GM21576 (cell line): ENCODE results near the gene CDK5R1.
"Not testable (repeated sequence)": the region's sequence is repeated elsewhere in the genome, so short reads cannot be mapped to it uniquely, and the experiment has no call there.

ENCODE experiments used
- ATAC-seq: cut with Tn5 transposase; IDR thresholded peaks from one replicate; pipeline ENCODE4 v1.9.1; 2021; ENCODE audit warnings: mild to moderate bottlenecking, moderate library complexity; ENCODE audit not compliant: unreplicated experiment

Gene CDK5R1

DNA sequence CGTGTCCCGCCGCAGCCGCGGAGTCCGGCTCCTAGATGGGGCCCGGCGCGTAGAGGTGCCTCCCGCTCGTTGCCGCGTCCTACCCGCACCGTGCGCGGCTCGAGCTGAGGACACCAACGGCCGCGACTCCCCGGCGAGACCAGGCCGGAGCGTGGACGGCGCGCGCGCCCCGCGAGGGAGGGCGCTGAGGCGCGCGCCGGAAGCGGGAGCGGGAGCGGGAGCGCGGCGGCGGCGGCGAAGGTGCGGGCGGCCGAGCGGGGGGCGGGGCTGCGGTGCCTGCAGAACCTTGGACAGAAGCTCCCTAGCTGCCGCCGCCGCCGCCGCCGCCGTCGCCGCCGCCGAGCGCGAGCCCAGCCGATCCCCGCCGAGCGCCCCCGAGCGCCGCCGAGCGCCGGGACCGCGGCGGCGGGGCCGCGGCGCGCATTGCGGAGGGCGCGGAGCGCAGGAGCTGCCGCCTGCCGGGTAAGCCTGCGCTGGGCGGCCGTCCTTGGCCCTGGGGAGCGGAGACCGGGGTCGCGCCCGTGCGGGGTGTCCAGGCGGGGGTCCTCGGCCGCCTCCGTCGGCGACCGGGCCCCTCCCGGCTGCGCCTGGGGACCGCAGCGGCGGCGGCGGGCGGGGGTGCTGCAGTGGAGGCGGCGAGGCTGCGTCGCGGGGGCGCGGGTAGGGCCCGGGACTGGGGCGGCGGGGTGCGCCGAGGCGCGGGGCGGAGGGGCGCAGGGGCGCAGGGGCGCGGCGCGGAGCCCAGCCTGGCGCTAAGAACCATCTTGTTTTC, at the start of gene CDK5R1:
Gene CDK5R1, plus strand, starts transcription at position 293 of the 772 bp plus-strand sequence. CDS start 628 bp downstream, outside the sequence.
- peak; percentile 40 for ATAC-seq

GRCh38 chr17:32440722-32441121, 46.1 kb upstream of the CDK5R1 start:
- ATAC-seq: no peak

DNA sequence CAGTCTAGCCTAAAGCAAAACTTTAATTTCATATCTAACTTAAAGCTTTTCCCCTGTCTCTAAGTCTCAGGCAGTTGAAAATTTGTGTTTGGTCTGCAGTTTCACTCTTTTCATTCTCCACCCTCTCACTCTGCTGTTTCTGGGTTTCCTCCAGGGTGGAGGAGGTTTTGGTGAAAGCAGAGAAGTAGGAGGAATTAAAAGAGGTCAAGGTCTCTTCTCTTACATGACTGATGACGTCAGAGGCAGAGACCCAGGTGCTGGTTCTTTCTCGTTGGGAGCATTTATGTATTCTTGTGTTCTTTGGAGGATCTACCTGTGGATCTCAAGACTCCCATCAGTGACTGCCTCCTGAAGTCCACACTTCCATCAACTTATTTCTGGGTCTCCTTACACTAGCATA, 44.9 kb upstream of the CDK5R1 start:
- ATAC-seq: no peak

- ATAC-seq: peak; percentile 9
Observed at GRCh38 chr17:32443827-32444300, 42.9 kb upstream of the CDK5R1 start.

DNA sequence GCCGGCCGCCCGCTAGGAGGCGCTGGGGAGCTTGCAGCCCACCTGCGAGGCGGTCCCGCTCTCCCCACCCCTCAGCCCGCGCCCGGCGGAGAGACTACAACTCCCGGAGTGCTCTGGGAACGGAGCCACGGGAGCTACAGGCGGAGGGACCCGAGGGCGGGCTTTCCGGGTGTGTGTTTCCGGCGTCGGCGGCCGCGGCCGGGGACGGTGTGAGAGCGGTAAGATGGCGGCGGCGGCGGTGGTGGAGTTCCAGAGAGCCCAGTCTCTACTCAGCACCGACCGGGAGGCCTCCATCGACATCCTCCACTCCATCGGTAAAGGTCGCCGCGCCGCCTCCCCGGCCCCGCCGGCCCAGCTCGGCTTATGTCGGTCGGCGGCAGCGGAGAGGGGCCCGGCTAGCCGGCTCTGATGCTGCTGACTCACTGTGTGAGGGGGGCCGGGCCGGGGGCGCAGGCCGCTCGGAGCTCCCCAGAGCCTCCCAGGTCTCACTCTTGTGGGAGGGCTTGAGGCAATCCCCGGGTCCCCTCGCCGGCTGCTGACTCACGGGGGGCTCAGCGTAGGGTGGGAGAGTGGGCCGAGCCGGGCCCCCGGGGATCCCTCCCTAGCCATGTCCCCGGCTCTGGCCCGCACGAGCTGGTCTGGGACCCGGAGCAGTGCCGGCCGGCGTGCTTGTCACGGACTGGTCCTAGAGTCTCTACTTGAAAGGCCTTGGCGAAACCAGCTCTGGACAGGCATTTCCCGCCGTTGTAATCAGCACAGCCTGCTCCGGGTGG, 42.3 kb upstream of the CDK5R1 start, which contains the start of gene PSMD11:
Gene PSMD11, plus strand, starts transcription at position 210 of the 773 bp plus-strand sequence. Its CDS starts 14 bp downstream, at position 224.
- peak; percentile 91 for ATAC-seq

- no peak for ATAC-seq
Observed at GRCh38 chr17:32445074-32445415, 41.7 kb upstream of the CDK5R1 start.

- ATAC-seq: no peak
Observed at GRCh38 chr17:32445497-32445896, 41.3 kb upstream of the CDK5R1 start.

DNA sequence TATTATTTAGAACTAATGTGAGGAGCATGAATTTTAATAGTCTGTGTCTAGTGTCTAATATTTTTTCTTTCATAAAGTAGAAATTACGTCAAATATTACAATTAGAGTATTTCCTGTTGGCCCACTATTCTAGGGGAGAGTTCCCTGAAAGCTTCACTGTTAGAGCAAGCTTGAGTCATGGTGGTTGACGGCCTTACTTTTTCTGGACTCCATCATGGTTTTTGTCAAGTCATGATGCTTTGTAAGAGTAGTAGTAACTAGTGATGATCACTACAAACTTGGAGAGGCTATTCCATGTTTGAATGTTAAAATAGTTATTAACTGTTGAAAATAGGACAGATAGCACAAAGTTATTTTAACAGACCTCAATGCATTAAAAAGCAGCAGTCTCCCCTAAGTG, 40.8 kb upstream of the CDK5R1 start:
- ATAC-seq: no peak

- no peak for ATAC-seq
Observed at GRCh38 chr17:32446949-32447348, 39.8 kb upstream of the CDK5R1 start.

DNA sequence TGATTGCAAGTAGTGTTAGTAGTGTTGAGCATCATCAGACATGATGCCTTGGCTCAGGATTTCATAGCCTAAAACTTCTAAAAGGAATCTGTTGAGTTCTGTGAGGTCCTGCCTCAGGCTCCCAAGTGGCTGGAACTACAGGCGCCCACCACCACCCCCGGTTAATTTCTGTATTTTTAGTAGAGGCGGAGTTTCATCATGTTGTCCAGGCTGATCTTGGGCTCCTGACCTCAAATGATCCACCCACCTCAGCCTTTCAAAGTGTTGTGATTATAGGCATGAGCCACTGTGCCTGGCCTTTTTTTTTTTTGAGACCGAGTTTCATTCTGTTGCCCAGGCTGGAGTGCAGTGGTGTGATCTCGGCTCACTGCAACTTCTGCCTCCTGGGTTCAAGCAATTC, 36.8 kb upstream of the CDK5R1 start:
- ATAC-seq: no peak

- ATAC-seq: not testable (repeated sequence)
Observed at GRCh38 chr17:32450379-32450778, 36.4 kb upstream of the CDK5R1 start.

DNA sequence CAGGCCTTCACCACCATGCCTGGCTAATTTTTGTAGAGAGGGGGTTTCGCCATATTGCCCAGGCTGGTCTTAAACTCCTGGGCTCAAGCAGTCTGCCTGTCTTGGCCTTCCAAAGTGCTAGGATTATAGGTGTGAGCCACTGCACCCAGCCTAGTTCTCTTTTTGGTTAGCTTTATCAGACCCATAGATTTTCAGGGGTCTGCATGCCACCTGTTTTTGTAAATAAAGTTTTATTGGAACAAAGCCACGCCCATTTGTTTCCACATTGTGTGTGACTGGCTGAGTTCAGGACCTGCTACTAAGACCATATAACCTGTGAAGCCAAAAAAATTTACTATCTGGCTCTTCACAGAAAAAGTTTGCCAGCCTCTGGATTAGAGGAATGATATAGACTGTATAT, 34.9 kb upstream of the CDK5R1 start:
- ATAC-seq: no peak

GRCh38 chr17:32452281-32452680, 34.5 kb upstream of the CDK5R1 start:
- no peak for ATAC-seq

GRCh38 chr17:32453370-32453769, 33.4 kb upstream of the CDK5R1 start:
- ATAC-seq: no peak

GRCh38 chr17:32458371-32458770, 28.4 kb upstream of the CDK5R1 start:
- ATAC-seq: no peak

- no peak for ATAC-seq
Observed at GRCh38 chr17:32460054-32460453, 26.7 kb upstream of the CDK5R1 start.

DNA sequence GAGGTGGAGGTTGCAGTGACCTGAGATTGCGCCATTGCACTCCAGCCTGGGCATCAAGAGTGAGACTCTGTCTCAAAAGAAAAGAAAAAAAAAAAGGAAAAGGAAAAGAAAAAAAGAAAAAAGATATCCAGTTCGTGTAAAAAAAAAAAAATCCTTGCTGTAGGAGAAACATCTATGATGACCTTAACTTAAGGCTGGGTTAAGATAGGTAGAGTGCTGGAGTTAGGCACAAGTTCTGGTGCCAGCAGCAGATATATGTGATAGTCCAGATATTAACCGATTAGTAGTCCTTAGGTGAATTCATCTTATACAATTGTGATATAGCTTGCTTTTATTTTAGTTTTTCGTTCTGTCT, 25.3 kb upstream of the CDK5R1 start:
- ATAC-seq: no peak

DNA sequence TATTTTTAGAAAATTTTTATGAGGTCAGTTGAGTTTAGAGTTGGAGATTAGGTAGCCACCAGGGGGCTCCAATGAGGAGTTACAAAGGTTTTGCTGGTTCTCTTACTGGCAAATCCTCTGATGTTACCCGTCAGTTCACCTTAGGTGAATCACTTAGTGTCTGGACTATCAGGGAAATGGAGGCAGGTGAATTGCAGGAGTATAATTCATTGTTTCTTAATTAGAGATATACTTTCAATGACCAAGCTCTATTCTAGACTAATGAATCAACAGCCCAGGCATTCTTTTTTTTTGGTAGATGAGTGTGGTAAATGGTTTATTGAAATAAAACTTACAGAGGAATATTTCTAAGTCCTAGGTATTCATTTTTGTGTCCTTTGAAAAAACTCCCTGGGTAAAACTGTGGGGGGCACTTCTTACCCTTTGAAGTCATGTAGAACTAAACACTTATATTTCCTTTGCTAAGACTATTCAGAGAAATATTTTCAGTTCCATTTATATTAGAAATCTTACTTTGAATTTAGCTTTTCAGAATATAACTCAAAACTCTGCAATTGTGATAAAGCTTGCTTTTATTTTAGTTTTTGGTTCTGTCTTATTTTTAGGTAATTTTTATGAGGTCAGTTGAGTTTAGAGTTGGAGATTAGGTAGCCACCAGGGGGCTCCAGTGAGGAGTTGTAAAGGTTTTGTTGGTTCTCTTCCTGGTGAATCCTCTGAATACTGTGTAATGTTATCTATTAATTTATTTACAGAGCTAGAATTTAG, 24.8 kb upstream of the CDK5R1 start:
- no peak for ATAC-seq

DNA sequence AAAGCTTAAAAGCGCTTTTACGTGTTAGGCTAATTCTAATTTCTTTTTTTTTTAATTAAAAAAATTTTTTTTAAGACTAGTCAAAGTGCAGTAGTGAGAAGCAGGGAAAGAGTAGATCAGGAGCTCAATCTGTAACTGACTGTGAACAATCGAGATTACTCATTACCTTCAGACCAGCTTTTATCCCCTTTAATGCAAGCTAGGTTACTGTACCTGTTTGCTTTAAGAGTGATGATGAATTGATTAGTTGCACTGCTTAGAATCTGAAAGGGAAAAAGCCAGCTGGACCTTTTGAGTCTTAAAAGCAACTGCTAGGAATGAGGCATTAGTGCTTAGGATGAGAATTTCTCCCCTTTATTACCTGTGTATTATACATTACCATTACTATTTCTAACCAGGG, 23.5 kb upstream of the CDK5R1 start:
- no peak for ATAC-seq

DNA sequence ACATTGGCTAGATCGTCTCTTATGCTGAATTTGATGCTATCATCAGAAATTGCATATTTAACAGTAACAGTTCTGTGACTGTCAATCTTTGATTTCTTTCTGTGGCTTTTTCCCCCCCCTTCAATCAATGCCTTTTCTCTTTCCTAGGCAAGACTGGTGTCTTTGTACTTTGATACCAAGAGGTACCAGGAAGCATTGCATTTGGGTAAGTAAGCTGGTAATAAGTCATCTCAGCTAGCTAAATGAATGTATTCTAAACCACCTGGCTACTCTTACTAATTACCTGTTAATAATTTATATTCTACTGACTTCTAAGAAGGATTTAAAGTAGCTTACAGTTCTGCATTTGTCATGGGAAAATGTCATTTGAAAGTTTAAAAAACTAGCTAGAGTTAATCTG, 22.4 kb upstream of the CDK5R1 start:
- no peak for ATAC-seq

DNA sequence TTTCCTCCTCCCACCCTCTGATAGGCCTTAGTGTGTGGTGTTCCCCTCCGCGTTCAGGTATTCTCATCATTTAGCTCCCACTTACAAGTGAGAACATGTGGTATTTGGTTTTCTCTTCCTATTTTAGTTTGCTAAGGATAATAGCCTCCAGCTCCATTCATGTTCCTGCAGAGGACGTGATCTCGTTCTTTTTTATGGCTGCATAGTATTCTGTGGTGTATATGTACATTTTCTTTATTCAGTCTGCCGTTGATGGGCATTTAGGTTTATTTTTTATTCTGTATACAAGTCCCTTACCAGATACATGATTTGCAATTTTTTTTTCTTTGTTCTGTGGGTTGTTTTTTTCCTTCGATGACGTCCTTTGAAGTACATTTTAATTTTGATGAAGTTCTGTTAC, 18.8 kb upstream of the CDK5R1 start:
- no peak for ATAC-seq
